ENCODE data around the gene IFIT1B. TPM values are rescaled to one million over a fixed set of nuclear protein-coding genes. Genes with fewer than 3 reads are reported as not detected.

The IFIT1B gene
- total and polyA plus RNA-seq, 4 experiments from 2014 or later: not detected

GRCh38 chr10:89335226-89335625 is 42.6 kb upstream of the IFIT1B start:
- H3K4me3 Mint-ChIP-seq: peak overlapping the region in 3 of 8 donors; percentile 16 to 57 (median 38)
- CTCF ChIA-PET (ENCODE audit: partially characterized antibody): no interaction called here
- no peak overlapping the region for H3K27ac ChIP-seq (ENCODE audit: low read depth, low read length)
- peak overlapping the region; percentile 42 to 91 (median 85) for H3K27ac Mint-ChIP-seq
- POLR2A ChIA-PET (ENCODE audit: partially characterized antibody): interaction anchor here (1.0 kb wide), 1 partner anchor 33 kb away, joined by 5 read pairs; no protein-coding TSS in a partner anchor
- H3K36me3 ChIP-seq (ENCODE audit: insufficient read depth, low read length): peaks cover 13% of the 10 kb centered on the region
- H3K4me1 Mint-ChIP-seq: peaks cover 37 to 66% (median 53%) of the 10 kb centered on the region in 4 donors
- H3K27me3 ChIP-seq (ENCODE audit: insufficient read depth, low read length): no peaks in the 10 kb centered on the region
- H3K4me3 ChIP-seq (ENCODE audit: low read length in 2 of 2): no peak overlapping the region
- DNase-seq: no peak
- no peaks in the 10 kb centered on the region for H3K9me3 Mint-ChIP-seq
- H3K4me1 ChIP-seq (ENCODE audit: insufficient read depth, low read length): peaks cover 59% of the 10 kb centered on the region
- intact Hi-C loops (cut with micrococcal nuclease): no loop called here
- no peaks in the 10 kb centered on the region for H3K27me3 Mint-ChIP-seq
- no peaks in the 10 kb centered on the region for H3K9me3 ChIP-seq (ENCODE audit: control insufficient read depth in 1 of 2, low read length in 2 of 2)
- H3K36me3 Mint-ChIP-seq: peaks cover 7 to 20% of the 10 kb centered on the region in 2 donors

DNA sequence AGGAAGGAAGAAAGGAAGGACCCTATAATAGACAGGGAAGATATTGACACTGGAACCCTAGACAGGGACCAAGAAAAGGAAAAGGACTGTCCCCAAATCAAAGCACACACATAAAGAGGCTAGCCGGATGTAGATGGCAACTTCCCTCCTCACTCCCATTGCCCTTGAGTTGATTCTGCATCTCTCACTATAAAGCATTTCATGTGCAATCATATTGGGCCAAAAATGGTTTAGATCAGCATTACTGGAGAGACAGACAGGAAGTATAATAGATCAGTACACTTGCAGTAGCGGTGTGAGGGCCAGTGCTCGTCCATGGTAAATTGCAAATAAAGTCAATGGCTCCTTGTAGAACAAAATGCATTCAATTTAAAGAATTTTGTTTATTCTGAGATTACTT is 41.6 kb upstream of the IFIT1B start:
- intact Hi-C loops (cut with micrococcal nuclease): no loop called here
- CTCF ChIA-PET (ENCODE audit: partially characterized antibody): no interaction called here
- Mint-ChIP-seq H3K9me3 (no peaks in the 10 kb centered on the region), H3K27ac (peak overlapping the region in 2 of 7 donors; percentile 46 to 49), H3K27me3 (no peaks in the 10 kb centered on the region), H3K4me1 (peaks cover 32 to 56% (median 45%) of the 10 kb centered on the region in 4 donors), H3K4me3 (peak overlapping the region in 1 of 8 donors; percentile 20), H3K36me3 (peaks cover 9 to 20% of the 10 kb centered on the region in 2 donors)
- Histone ChIP-seq H3K4me1 (ENCODE audit: insufficient read depth, low read length) (peaks cover 51% of the 10 kb centered on the region), H3K27me3 (ENCODE audit: insufficient read depth, low read length) (no peaks in the 10 kb centered on the region), H3K36me3 (ENCODE audit: insufficient read depth, low read length) (peaks cover 13% of the 10 kb centered on the region), H3K9me3 (ENCODE audit: control insufficient read depth in 1 of 2, low read length in 2 of 2) (no peaks in the 10 kb centered on the region), H3K27ac (ENCODE audit: low read depth, low read length) (no peak overlapping the region), H3K4me3 (ENCODE audit: low read length in 2 of 2) (no peak overlapping the region)
- DNase-seq: no peak
- POLR2A ChIA-PET (ENCODE audit: partially characterized antibody): no interaction called here

- no peak overlapping the region for H3K4me3 ChIP-seq (ENCODE audit: low read length in 2 of 2)
- Mint-ChIP-seq H3K27ac (peak overlapping the region in 5 of 7 donors; percentile 66 to 82 (median 81)), H3K9me3 (no peaks in the 10 kb centered on the region), H3K36me3 (peaks cover 9 to 20% of the 10 kb centered on the region in 2 donors), H3K4me1 (peaks cover 27 to 45% (median 39%) of the 10 kb centered on the region in 4 donors), H3K27me3 (no peaks in the 10 kb centered on the region), H3K4me3 (peak overlapping the region in 2 of 8 donors; percentile 40 to 48)
- ChIA-PET POLR2A (ENCODE audit: partially characterized antibody) (interaction anchor here (1.1 to 1.7 kb wide), 3 partner anchors 10 to 77 kb away, joined by 4 to 10 read pairs (median 5); partner anchors contain the start of genes IFIT2, IFIT3 and IFIT5), CTCF (ENCODE audit: partially characterized antibody) (interaction anchor here (1.0 to 1.5 kb wide), 3 partner anchors 10 to 34 kb away, joined by 3 to 8 read pairs (median 4); no protein-coding TSS in a partner anchor)
- DNase-seq: peak in 3 of 5 donors; percentile 20 to 71 (median 24)
- intact Hi-C loops (cut with micrococcal nuclease): no loop called here
- peaks cover 13% of the 10 kb centered on the region for H3K36me3 ChIP-seq (ENCODE audit: insufficient read depth, low read length)
- no peak overlapping the region for H3K27ac ChIP-seq (ENCODE audit: low read depth, low read length)
- no peaks in the 10 kb centered on the region for H3K9me3 ChIP-seq (ENCODE audit: control insufficient read depth in 1 of 2, low read length in 2 of 2)
- peaks cover 45% of the 10 kb centered on the region for H3K4me1 ChIP-seq (ENCODE audit: insufficient read depth, low read length)
- H3K27me3 ChIP-seq (ENCODE audit: insufficient read depth, low read length): no peaks in the 10 kb centered on the region
Measured at GRCh38 chr10:89337484-89337883, 40.4 kb upstream of the IFIT1B start.

DNA sequence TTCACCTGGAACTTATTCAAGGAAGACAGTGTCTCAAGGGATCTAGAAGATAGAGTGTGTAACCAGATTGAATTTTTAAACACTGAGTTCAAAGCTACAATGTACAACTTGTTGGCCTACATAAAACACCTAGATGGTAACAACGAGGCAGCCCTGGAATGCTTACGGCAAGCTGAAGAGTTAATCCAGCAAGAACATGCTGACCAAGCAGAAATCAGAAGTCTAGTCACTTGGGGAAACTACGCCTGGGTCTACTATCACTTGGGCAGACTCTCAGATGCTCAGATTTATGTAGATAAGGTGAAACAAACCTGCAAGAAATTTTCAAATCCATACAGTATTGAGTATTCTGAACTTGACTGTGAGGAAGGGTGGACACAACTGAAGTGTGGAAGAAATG is 39.1 kb upstream of the IFIT1B start:
- intact Hi-C loops (cut with micrococcal nuclease): no loop called here
- peaks cover 18 to 33% (median 27%) of the 10 kb centered on the region in 4 donors for H3K4me1 Mint-ChIP-seq
- peaks cover 9 to 20% of the 10 kb centered on the region in 2 donors for H3K36me3 Mint-ChIP-seq
- DNase-seq: no peak
- H3K27me3 Mint-ChIP-seq: peaks cover 0 to 1% of the 10 kb centered on the region in 2 donors
- peaks cover 13% of the 10 kb centered on the region for H3K36me3 ChIP-seq (ENCODE audit: insufficient read depth, low read length)
- no peak overlapping the region for H3K4me3 Mint-ChIP-seq
- no peaks in the 10 kb centered on the region for H3K27me3 ChIP-seq (ENCODE audit: insufficient read depth, low read length)
- H3K4me3 ChIP-seq (ENCODE audit: low read length in 2 of 2): no peak overlapping the region
- no peaks in the 10 kb centered on the region for H3K9me3 ChIP-seq (ENCODE audit: control insufficient read depth in 1 of 2, low read length in 2 of 2)
- H3K27ac Mint-ChIP-seq: no peak overlapping the region
- peaks cover 33% of the 10 kb centered on the region for H3K4me1 ChIP-seq (ENCODE audit: insufficient read depth, low read length)
- ChIA-PET CTCF (ENCODE audit: partially characterized antibody) (no interaction called here), POLR2A (ENCODE audit: partially characterized antibody) (no interaction called here)
- no peak overlapping the region for H3K27ac ChIP-seq (ENCODE audit: low read depth, low read length)
- H3K9me3 Mint-ChIP-seq: no peaks in the 10 kb centered on the region

GRCh38 chr10:89339875-89340274 is 38.0 kb upstream of the IFIT1B start:
- Histone ChIP-seq H3K36me3 (ENCODE audit: insufficient read depth, low read length) (peaks cover 13% of the 10 kb centered on the region), H3K9me3 (ENCODE audit: control insufficient read depth in 1 of 2, low read length in 2 of 2) (no peaks in the 10 kb centered on the region), H3K4me3 (ENCODE audit: low read length in 2 of 2) (no peak overlapping the region), H3K27ac (ENCODE audit: low read depth, low read length) (no peak overlapping the region), H3K27me3 (ENCODE audit: insufficient read depth, low read length) (no peaks in the 10 kb centered on the region), H3K4me1 (ENCODE audit: insufficient read depth, low read length) (peaks cover 22% of the 10 kb centered on the region)
- no peak overlapping the region for H3K4me3 Mint-ChIP-seq
- CTCF ChIA-PET (ENCODE audit: partially characterized antibody): interaction anchor here (2.2 kb wide), 1 partner anchor 30 kb away, joined by 4 read pairs; no protein-coding TSS in a partner anchor
- H3K27ac Mint-ChIP-seq: no peak overlapping the region
- intact Hi-C loops (cut with micrococcal nuclease): no loop called here
- H3K9me3 Mint-ChIP-seq: no peaks in the 10 kb centered on the region
- peaks cover 9 to 20% of the 10 kb centered on the region in 2 donors for H3K36me3 Mint-ChIP-seq
- no peak for DNase-seq
- peaks cover 0 to 1% of the 10 kb centered on the region in 2 donors for H3K27me3 Mint-ChIP-seq
- POLR2A ChIA-PET (ENCODE audit: partially characterized antibody): no interaction called here
- H3K4me1 Mint-ChIP-seq: peaks cover 12 to 23% (median 20%) of the 10 kb centered on the region in 4 donors

- Mint-ChIP-seq H3K27me3 (peaks cover 0 to 1% of the 10 kb centered on the region in 2 donors), H3K9me3 (no peaks in the 10 kb centered on the region), H3K27ac (no peak overlapping the region), H3K36me3 (peaks cover 9 to 20% of the 10 kb centered on the region in 2 donors), H3K4me3 (no peak overlapping the region), H3K4me1 (peaks cover 3 to 10% (median 7%) of the 10 kb centered on the region in 4 donors)
- Histone ChIP-seq H3K36me3 (ENCODE audit: insufficient read depth, low read length) (peaks cover 13% of the 10 kb centered on the region), H3K4me3 (ENCODE audit: low read length in 2 of 2) (no peak overlapping the region), H3K9me3 (ENCODE audit: control insufficient read depth in 1 of 2, low read length in 2 of 2) (no peaks in the 10 kb centered on the region), H3K4me1 (ENCODE audit: insufficient read depth, low read length) (peaks cover 12% of the 10 kb centered on the region), H3K27me3 (ENCODE audit: insufficient read depth, low read length) (no peaks in the 10 kb centered on the region), H3K27ac (ENCODE audit: low read depth, low read length) (no peak overlapping the region)
- intact Hi-C loops (cut with micrococcal nuclease): no loop called here
- DNase-seq: no peak
- CTCF ChIA-PET (ENCODE audit: partially characterized antibody): no interaction called here
- POLR2A ChIA-PET (ENCODE audit: partially characterized antibody): interaction anchor here (0.8 kb wide), 1 partner anchor 50 kb away, joined by 3 read pairs; the partner anchor contains the start of gene IFIT1
Measured at GRCh38 chr10:89341649-89342048, 36.2 kb upstream of the IFIT1B start.

GRCh38 chr10:89342206-89342958 is 35.5 kb upstream of the IFIT1B start:
- Histone ChIP-seq H3K9me3 (ENCODE audit: control insufficient read depth in 1 of 2, low read length in 2 of 2) (no peaks in the 10 kb centered on the region), H3K4me1 (ENCODE audit: insufficient read depth, low read length) (peaks cover 5% of the 10 kb centered on the region), H3K4me3 (ENCODE audit: low read length in 2 of 2) (no peak overlapping the region), H3K36me3 (ENCODE audit: insufficient read depth, low read length) (peaks cover 13% of the 10 kb centered on the region), H3K27ac (ENCODE audit: low read depth, low read length) (no peak overlapping the region), H3K27me3 (ENCODE audit: insufficient read depth, low read length) (no peaks in the 10 kb centered on the region)
- Mint-ChIP-seq H3K4me3 (no peak overlapping the region), H3K27me3 (peaks cover 0 to 1% of the 10 kb centered on the region in 2 donors), H3K4me1 (peaks cover 3 to 5% (median 5%) of the 10 kb centered on the region in 4 donors), H3K9me3 (no peaks in the 10 kb centered on the region), H3K36me3 (peaks cover 9 to 20% of the 10 kb centered on the region in 2 donors), H3K27ac (no peak overlapping the region)
- intact Hi-C loops (cut with micrococcal nuclease): no loop called here
- ChIA-PET CTCF (ENCODE audit: partially characterized antibody) (no interaction called here), POLR2A (ENCODE audit: partially characterized antibody) (interaction anchor here (0.8 kb wide), 1 partner anchor 50 kb away, joined by 3 read pairs; the partner anchor contains the start of gene IFIT1)
- no peak for DNase-seq
